ENCODE data around the gene TIAM2.
A peak's percentile ranks its signal among the peaks of the same experiment; 100 is the strongest.

Gene TIAM2

DNA sequence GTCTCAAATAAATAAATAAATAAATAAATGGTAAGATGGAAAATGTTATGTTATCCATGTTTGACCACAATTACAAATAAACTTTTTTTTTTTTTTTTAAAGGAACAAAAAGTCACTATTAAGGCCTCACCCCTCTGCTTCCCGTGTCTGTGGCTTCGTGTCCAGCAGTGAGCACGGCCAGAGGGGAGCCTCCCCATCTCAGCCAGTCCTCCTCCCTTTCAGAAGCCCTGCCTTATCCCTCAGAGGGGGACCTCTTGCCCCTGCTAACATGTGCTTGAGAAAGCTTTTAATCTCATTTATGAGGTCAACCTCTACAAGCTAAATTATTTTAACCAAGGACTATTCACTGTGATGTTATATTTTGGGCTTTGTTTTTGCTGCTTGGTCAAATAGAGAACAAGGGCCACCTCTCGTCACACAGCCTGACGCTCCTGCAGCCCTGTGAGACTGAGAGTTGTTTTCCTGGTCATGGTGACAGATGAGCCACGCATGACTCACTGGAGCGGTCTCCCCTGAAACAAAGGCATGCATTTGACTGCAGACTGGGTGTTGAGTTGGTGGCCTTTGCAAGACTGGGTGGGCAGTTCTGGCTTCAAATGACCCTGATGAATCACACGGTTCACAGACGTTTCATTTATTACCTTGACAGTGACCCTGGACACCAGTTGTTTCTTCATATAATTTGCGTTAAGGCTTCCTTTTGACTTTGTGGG lies 131.8 kb downstream of the TIAM2 start:
- DNase-seq (ENCODE audit: low read depth in 3 of 3), result peak; percentile 26 to 67 (median 37)

DNA sequence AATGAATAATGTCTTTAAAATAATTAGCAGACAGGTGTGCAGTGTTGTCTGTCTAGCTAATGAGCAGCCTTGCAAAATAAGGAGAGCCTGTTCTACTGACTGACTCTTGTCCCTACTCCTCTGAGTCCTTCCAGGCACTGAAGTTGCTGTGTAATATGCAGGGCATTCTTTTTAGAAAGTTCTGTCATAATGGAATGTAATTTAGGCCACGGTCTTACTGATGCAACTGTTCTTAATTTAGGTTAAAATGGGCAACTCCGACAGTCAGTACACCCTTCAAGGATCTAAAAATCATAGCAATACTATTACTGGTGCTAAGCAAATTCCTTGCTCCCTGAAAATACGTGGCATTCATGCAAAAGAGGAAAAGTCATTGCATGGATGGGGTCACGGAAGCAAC lies 133.9 kb downstream of the TIAM2 start:
- no peak for DNase-seq (ENCODE audit: low read depth in 3 of 3)

DNA sequence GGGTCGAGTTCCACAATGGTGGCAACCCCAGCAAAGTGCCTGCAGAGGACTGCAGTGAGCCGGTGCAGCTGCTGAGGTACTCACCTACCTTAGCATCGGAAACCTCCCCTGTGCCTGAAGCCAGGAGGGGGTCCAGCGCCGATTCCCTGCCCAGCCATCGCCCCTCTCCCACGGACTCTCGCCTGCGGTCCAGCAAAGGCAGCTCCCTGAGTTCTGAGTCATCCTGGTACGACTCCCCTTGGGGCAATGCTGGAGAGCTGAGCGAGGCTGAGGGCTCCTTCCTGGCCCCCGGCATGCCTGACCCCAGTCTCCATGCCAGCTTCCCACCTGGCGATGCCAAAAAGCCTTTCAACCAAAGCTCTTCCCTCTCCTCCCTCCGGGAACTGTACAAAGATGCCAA lies 134.6 kb downstream of the TIAM2 start:
- DNase-seq (ENCODE audit: low read depth in 3 of 3), result no peak

DNA sequence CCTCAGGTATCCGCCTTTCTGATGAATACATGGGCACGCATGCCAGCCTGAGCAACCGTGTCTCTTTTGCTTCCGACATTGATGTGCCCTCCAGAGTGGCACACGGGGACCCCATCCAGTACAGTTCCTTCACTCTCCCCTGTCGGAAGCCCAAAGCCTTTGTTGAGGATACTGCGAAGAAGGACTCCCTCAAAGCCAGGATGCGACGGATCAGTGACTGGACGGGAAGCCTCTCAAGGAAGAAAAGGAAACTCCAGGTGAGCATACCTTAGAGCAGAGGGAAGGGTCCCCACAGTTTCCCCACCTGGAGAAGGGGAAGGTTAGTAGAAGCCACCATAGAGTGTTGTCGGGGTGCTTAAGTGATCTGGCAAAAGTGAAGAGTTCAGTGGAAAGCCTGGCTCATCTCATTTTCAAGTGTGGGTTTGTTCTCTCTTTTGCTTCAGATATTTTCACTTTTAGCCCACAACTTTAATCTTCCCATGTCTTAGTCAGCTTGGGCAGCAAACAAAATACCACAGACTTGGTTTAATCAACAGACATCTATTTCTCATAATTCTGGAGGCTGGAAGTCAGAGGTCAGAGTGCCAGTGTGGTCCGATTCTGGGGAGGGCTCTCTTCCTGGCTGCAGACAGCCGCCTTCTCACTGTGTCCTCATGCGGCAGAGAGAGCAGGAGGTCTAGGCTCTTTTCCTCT lies 135.2 kb downstream of the TIAM2 start:
- DNase-seq (ENCODE audit: low read depth in 3 of 3), result peak in 1 of 3 experiments; percentile 12

DNA sequence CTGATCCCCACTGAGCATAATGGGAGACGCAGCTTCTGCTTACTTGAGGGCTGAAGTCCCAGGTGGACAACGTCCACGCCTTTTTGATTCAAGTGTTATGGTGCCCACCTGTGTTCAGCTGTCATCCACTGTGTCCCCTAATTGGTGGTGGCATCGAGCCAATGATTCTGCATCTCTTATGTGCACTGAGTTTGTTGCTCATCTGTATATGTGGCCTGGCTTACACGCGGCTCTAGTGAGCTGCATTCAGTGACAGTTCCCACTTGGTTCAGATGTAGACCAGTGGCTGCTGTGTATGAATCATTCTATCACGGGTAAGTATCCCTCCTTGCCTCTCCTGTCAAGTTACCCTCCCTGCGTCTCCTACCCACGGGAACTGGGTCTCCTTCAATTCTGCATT lies 137.5 kb downstream of the TIAM2 start:
- DNase-seq (ENCODE audit: low read depth in 3 of 3), result no peak

DNA sequence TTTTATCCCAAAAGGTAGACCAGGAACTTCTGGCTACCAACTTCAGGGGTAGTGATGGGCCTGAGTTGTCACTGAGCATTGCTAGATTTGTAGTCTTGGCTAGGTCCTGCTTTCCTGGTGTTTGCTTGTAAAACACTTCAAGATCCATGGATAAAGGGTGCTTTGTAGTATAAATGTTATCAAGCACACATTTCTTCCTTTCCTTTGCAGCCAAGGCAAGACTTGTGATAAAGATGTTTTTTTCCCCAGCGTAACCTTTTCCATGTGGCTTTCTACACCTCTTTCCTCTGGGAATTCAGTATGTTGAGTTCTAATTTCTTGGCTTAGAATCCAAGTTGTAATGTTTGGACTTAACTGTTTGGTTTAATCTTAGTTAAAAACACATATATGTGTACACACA lies 145.9 kb downstream of the TIAM2 start:
- DNase-seq (ENCODE audit: low read depth in 3 of 3), result no peak

DNA sequence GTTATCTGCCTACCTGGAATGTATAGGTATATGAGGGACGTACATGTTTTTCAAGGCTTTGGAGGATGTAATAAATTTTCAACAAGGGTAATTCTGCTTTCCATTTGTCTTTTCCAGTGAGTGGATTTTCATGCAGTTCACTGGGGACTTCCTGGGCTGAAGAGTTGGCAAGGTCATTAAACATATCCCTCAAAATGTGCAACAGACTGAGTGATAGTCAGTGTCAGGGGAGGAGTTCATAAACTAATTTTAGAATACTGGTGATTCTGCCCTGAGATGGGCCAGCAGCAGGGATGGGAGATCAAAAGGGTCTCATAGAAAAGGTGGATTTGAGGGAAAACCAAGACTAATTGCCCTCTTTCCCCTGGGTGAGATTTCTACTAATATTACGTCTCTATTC lies 146.4 kb downstream of the TIAM2 start:
- DNase-seq (ENCODE audit: low read depth in 3 of 3), result no peak

DNA sequence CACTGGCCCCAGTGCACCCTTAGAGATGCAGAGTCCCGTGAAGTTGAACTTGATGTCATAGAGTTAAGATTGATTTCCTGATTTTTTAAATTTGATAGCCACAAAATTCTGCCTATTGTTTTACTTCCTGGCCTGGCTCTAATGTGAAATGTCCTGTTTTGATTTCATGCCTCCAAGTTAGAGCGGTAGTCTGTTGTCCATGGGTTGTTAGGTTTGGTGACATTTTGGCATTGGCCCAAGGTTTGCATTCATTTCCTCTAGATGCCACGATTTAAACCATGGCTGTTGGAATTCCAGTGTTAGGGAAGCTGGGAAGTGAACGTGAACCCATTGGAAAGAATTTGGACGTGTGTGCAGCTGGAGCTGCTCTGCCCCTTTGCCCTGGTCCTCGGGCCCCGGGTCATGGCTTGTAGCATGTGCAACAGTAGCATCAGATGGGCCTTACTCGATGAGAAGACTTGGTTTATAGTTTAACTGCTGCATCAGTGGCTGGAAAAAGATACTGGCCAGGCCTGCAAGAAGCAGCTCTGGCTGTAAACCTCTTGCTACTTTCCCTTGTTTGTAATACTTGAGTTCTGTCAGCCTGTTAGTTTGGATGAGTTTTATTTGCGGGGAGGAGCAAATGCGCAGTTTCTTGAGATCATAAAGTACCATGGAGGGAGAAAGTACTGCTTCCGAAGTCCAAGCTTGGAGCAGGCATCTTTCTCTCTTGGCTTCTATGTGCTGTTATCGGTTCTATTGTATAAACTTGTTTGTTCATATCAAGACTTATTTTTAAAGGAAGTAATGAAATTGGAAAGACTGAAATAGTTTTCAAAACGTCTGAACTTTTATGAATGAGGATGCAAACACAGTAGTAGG lies 147.3 kb downstream of the TIAM2 start:
- no peak for DNase-seq (ENCODE audit: low read depth in 3 of 3)

DNA sequence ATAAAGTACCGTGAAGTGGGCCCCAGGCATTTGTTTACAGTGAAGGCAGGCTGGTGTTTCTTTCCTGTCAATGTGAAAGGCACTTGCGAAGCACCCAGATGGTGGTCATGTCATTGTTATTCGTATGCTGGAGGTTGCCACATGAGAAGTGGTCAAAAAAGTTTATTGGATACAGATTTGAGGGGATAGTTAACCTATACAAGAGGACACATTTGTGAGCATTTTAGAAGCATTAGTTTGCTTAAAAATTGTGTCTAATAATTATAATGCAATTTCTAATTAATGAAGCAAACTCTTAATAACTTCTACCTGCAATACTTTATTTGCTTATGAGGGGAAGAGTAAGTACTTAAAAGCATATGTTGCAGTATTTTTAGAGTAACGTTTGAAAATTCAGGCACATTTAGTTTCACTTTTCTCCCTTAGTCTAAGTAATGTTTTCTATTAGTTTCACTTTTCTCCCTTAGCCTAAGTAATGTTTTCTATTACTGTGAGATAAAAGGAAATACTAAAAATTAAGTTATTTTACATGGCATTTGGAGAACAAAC lies 148.0 kb downstream of the TIAM2 start:
- no peak for DNase-seq (ENCODE audit: low read depth in 3 of 3)

DNA sequence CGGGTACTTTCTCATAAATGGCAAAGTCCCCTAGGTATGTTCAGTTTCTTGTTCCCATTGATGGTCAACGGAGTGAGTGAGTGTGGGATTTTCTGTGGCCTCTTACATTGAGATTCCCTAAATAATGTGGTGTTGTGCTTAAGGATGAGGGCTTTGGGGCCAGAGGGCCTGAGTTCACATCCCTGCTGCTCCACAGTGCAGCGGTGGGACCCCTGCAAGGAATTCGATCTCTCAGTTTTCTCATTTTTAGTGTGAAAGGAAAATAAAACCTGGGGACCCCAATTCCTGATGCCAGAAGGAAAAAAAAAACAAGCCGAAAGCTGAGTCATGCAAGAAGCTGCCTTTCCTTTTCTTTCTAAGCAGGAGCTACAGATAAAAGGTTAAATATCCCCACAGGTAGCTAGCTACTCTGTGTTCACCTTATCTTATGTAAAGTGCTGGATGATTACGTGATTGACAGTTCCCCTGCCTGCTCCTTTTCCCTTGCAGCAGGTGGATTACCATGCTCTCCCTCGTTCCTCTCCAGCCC lies 148.5 kb downstream of the TIAM2 start:
- DNase-seq (ENCODE audit: low read depth in 3 of 3), result no peak

DNA sequence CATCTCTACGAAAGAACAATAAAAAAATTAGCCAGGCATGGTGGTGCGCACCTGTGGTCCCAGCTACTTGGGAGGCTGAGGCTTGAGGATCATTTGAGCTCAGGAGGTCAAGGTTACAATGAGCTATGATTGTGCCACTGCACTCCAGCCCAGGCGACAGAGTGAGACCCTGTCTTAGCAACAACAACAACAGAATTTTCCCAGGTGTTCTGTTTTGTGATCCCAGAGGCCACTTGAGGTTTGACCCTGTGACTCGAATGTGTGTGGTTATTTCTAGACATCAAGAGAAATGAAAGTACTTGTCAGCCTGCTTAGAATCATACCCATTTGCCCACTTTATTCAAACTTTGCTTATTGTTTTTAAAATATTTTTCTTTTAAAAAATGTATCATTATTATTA lies 151.1 kb downstream of the TIAM2 start:
- DNase-seq (ENCODE audit: low read depth in 3 of 3), result no peak

DNA sequence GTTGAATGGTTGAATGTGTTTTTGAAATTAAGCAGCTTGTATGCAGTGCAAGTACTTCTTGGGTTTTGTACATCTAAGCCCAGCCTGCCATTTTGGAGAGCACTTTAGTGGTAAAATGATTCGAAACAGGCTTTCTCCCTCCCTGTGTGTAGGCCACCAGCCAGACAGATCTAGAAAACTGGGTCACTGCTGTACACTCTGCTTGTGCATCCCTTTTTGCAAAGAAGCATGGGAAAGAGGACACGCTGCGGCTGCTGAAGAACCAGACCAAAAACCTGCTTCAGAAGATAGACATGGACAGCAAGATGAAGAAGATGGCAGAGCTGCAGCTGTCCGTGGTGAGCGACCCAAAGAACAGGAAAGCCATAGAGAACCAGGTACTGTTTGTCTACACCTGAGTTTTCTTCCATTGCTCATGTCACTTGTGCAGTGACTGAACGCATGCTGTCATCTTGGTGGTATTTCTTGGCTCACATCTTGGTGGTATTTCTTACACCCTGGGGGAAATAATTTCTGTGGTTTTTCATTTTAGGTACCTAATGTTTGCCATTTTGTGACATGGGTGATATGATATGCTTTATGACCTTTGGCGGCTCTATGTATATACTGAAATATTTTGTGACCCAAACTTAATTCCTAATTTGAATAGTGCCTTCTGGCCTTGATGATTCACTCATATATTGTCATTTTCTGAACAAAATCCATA lies 153.0 kb downstream of the TIAM2 start:
- no peak for DNase-seq (ENCODE audit: low read depth in 3 of 3)

DNA sequence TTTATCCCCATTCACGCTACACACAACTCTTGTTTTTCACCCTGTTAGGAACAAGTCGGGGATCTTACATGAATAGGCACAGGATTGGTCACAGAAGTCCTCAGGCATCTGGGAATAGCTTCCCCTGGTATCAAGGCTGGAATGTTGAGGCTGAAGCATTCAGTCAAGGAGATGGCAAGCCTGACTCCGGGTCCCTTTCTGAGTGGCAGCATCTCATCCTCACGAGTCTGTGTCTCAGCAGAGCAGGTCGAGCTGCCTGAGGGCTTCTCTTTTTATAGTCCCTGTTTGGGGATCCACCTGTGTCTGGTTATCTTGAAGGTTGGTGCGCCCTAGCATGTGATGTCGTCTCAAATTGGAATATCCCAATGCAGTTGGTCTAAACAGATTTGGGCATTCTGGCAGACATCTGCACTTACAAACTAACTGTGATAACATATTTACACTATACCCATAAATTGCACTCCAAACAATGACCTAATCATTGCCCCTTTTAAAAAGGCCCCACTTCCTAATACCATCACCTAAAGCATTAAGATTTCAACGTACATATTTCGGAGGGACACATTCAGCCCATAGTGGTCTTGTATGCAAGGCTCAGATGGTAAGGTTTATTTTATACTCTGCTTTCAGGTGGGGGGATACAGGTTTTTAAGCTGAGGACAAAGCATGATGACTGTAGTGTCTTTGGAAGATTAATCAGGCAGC lies 156.0 kb downstream of the TIAM2 start:
- DNase-seq (ENCODE audit: low read depth in 3 of 3), result no peak

DNA sequence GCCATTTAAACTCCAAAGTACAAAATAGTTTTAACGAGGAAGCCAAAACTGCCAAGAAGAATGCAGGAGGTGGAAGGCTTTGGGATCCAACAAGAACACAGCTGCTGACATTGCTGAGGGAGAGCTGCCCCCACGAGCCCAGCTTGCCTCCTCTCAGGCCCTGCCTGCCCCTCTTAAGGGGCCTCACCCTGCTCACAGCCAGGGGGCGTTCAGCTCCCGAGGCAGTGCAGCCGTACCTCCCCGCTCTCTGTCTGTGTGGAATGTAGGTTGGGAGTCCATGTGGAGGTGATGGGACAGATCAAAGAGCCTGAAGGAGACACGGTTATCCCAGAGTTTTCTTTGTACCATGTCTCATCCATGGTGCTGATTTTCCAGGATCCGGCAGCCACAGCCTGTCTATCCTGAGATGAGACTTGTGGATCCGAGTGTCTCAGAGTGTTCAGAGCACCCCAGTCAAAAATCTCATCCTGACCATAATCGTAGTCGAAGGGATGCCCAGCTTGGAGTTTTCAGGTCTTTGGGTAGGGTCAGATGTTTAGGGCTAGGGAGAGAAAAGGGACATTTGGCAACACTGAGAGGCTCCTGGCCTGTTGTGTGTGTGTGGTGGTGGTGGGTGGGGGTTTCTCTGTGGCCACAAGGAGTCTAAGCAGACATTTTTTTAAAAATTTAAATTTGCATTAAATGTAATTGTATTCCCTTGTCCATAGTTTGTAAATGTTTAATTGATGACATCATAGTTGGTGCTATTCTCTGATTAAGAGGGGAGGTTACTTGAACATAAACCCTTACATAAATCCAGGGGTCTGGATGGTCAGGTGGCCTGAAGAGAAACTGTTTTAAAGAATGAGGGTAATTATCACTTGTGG lies 157.3 kb downstream of the TIAM2 start:
- no peak for DNase-seq (ENCODE audit: low read depth in 3 of 3)

DNA sequence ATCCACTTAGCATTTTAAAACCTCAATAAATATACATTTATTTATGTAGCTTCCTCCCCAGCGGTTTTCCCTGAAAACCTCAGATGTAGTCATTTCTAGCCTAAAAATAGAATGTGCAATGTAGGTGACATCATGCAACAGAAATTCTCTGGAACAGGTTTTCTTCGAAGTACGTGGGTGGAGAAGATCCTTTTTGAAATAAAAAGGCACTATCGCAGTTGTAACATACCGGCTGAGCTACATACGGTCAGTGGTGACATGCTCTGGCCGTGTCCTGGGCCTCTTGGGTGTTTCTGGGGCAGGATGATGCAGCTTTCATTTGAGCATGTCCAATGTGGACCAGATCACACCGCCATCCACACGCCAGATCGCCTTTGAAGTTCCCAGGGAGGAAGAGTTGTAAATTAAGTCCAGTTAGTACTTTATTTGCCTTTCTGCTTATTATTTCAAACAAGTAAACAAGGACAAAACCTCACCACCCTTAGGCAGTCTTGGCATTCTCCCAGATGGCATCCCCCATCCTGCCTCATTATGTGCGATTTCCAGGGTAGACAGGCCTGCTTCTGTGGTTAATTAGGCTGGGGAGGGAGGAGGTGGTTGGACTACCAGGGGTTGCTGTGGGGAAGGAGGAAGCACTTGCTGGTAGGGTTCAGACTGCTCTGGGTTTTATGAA lies 159.2 kb downstream of the TIAM2 start:
- no peak for DNase-seq (ENCODE audit: low read depth in 3 of 3)

DNA sequence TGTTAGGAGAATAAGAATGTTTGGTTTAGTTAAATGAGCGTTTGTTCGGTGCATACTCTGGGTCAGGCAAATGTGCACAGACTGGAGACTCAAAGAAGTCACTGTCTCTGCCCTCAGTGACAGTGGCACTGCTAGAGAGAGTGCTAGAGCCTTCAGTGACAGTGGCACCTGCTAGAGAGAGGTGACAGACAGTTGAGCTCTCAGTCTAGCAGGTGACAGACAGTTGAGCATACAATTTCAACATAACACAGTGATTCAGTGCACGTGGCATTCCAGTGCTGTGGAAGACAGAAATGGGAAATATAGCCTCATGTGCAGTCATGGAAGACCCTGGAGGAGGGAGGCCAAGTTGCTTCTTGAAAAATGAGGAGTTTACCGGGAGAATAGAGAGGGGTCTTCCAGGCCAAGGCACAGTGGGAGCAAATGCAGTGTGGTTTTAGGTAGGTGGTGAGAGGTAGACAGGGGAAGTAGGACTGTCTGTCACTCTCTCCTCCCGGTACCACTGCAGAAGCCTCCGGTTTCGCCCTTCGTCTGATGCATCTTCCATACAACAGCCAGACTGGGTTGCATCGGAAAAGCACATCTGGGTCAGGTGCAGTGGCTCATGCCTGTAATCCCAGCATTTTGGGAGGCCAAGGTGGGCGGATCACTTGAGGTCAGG lies 160.8 kb downstream of the TIAM2 start:
- peak in 1 of 3 experiments; percentile 6 for DNase-seq (ENCODE audit: low read depth in 3 of 3)

DNA sequence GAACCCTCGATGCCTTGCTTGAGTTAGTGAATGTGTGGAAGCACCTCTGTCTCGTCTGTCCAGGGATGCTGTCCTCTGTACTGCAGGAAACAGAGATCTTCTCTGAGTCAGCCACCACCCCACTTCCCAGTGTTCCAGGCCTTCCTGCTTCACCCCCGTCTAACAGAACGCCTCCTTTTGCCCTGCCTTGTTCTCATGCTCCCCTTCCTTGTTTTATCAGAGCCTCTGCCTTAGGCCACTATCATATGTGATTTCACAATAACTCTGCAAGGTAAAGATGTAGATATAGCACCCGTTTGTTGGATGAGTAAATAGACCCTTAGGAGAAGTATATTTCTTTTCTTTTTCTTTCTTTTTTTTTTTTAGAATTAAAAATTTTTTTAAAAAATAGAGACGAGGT lies 162.0 kb downstream of the TIAM2 start:
- no peak for DNase-seq (ENCODE audit: low read depth in 3 of 3)

DNA sequence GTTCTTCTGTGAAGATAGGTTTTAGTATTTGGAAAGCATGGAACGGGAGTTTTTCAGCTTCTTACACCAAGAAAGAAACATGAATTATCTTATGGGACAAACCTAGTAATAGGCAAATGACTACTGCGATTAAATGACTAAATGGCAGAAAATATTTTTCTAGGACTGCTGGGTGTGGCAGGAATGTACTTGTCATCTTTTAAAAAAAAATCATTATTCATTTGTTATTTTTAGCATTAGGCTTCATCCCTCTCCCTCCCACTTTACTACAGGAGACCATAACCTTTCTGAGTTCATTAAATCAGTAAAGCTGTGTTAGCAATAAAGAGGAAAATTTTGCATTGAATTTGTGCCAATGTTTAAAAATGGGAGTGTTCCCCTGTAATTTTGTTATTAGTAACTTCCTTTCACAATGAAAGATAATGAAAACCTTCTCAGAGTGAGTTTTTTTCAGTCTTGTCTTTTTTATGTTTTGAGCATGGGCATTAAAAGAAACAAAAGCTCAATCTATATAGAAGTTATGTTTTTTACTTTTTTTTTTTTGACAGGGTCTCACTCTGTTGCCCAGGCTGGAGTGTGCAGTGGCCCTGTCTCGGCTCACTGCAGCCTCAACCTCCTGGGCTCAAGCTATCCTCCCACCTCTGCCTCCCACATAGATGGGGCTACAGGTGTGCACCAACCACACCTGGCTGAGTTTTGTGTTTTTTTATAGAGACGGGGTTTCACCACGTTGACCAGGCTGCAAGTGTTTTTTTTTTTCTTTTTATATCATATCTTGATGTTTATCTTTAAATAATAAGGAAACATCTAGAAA lies 163.1 kb downstream of the TIAM2 start:
- DNase-seq (ENCODE audit: low read depth in 3 of 3), result no peak
